IMR-90 (cell line): Measurements from ENCODE around the gene TIE1. TPM values are rescaled to one million over a fixed set of nuclear protein-coding genes. Genes with fewer than 3 reads are reported as not detected.

ENCODE experiments used
- ATAC-seq: fragments of 200-7000 bp; cut with Tn5 transposase; 2 replicates; pipeline ENCODE4 v1.9.1; 2020; ENCODE audit warnings: low read depth, mild to moderate bottlenecking, moderate library complexity
- BruUV-seq: library from RNA; stranded (reverse); fragments of 400-500 nt; replicated peaks from 2 replicates; lab custom pipeline; 2021; lab: Mats Ljungman, UMichigan
- CTCF ChIA-PET: fragments of 300-600 bp; formaldehyde crosslinking; extraction: SDS; loops from one replicate; lab custom pipeline; 2021; ENCODE audit warnings: antibody characterized with exemption; lab: Yijun Ruan, JAX
- POLR2A ChIA-PET: fragments of 300-600 bp; sonication (Branson Sonifier 250); formaldehyde crosslinking; loops from one replicate; lab custom pipeline; 2022; ENCODE audit warnings: antibody characterized with exemption; ENCODE audit not compliant: unreplicated experiment; lab: Charles Lee
- DNase-seq: peaks from one replicate; pipeline ENCODE4 v3.0.0; 2013
- H2AFZ ChIP-seq: replicated peaks from 2 replicates; pipeline ENCODE3; 2013; ENCODE audit warnings: low read length, mild to moderate bottlenecking; ENCODE audit not compliant: poor library complexity
- H2AK5ac ChIP-seq: 2 replicates; pipeline ENCODE4 v1.6.1; 2013; ENCODE audit warnings: low read depth, low read length, inconsistent platforms
- H2AK9ac ChIP-seq: replicated peaks from 2 replicates; pipeline ENCODE3; 2013; ENCODE audit warnings: mild to moderate bottlenecking, low read depth, low read length, moderate library complexity; ENCODE audit not compliant: poor library complexity
- H2BK120ac ChIP-seq: 2 replicates; pipeline ENCODE4 v1.6.1; 2013; ENCODE audit warnings: low read depth, low read length, inconsistent platforms
- H2BK15ac ChIP-seq: 3 replicates; pipeline ENCODE4 v1.6.1; 2013; ENCODE audit warnings: low read depth, low read length, inconsistent platforms
- H2BK20ac ChIP-seq: 2 replicates; pipeline ENCODE4 v1.6.1; 2013; ENCODE audit warnings: low read depth, mild to moderate bottlenecking, inconsistent platforms, low read length, moderate library complexity
- H2BK5ac ChIP-seq: 2 replicates; pipeline ENCODE4 v1.6.1; 2013; ENCODE audit warnings: mild to moderate bottlenecking, low read depth, low read length, inconsistent platforms; ENCODE audit not compliant: poor library complexity, severe bottlenecking
- H3K14ac ChIP-seq: replicated peaks from 2 replicates; pipeline ENCODE4 v1.6.1; 2013; ENCODE audit warnings: low read depth, low read length, inconsistent platforms
- H3K18ac ChIP-seq: 2 replicates; pipeline ENCODE4 v1.6.1; 2013; ENCODE audit warnings: low read depth, low read length, control low read depth
- H3K23ac ChIP-seq: 2 replicates; pipeline ENCODE4 v1.6.1; 2013; ENCODE audit warnings: low read depth, low read length, inconsistent platforms
- H3K27ac ChIP-seq: 2 replicates; pipeline ENCODE4 v1.5.1; 2013; ENCODE audit warnings: mild to moderate bottlenecking, control low read depth, low read length; ENCODE audit not compliant: insufficient read depth
- H3K27me3 ChIP-seq: 2 replicates; pipeline ENCODE4 v1.6.1; 2013; ENCODE audit warnings: low read length; ENCODE audit not compliant: control insufficient read depth, insufficient read depth
- H3K36me3 ChIP-seq: 2 replicates; pipeline ENCODE4 v1.6.1; 2013; ENCODE audit warnings: low read length, mixed read lengths; ENCODE audit not compliant: control insufficient read depth, insufficient read depth
- H3K4ac ChIP-seq: 2 replicates; pipeline ENCODE4 v1.6.1; 2013; ENCODE audit warnings: low read depth, low read length, inconsistent platforms
- H3K4me1 ChIP-seq: 2 replicates; pipeline ENCODE4 v1.6.1; 2013; ENCODE audit warnings: low read length, mixed read lengths; ENCODE audit not compliant: control insufficient read depth, insufficient read depth
- H3K4me2 ChIP-seq: 2 replicates; pipeline ENCODE4 v1.6.1; 2013; ENCODE audit warnings: low read depth, mild to moderate bottlenecking, control low read depth, low read length, moderate library complexity
- H3K4me3 ChIP-seq: 2 replicates; pipeline ENCODE4 v1.5.1; 2013; ENCODE audit warnings: low read depth, mild to moderate bottlenecking, control low read depth, low read length, moderate library complexity; ENCODE audit not compliant: insufficient read depth
- H3K56ac ChIP-seq: 2 replicates; pipeline ENCODE4 v1.6.1; 2013; ENCODE audit warnings: low read length, inconsistent platforms; ENCODE audit not compliant: insufficient read depth; ENCODE audit errors: extremely low read depth
- H3K79me1 ChIP-seq, 2 experiments: 2 replicates each; pipeline ENCODE4 v1.6.1; 2013; ENCODE audit warnings: low read length in 2 of 2, inconsistent platforms in 1 of 2, low read depth in 1 of 2
- H3K9ac ChIP-seq: 2 replicates; pipeline ENCODE4 v1.6.1; 2013; ENCODE audit warnings: low read depth, low read length, control low read depth
- H3K9me1 ChIP-seq: 2 replicates; pipeline ENCODE4 v1.6.1; 2013; ENCODE audit warnings: low read length, inconsistent platforms; ENCODE audit not compliant: insufficient read depth
- H3K9me3 ChIP-seq: 2 replicates; pipeline ENCODE4 v1.6.1; 2013; ENCODE audit warnings: low read length; ENCODE audit not compliant: control insufficient read depth, insufficient read depth
- H4K20me1 ChIP-seq: 2 replicates; pipeline ENCODE4 v1.6.1; 2013; ENCODE audit warnings: low read length, inconsistent platforms; ENCODE audit not compliant: insufficient read depth
- H4K5ac ChIP-seq: 2 replicates; pipeline ENCODE4 v1.6.1; 2013; ENCODE audit warnings: mild to moderate bottlenecking, low read depth, low read length, control low read depth
- H4K8ac ChIP-seq, 2 experiments: 2 replicates each; pipeline ENCODE4 v1.6.1; 2013; ENCODE audit warnings: low read depth in 2 of 2, low read length in 2 of 2, control low read depth in 1 of 2, inconsistent platforms in 1 of 2
- H4K91ac ChIP-seq: 2 replicates; pipeline ENCODE4 v1.6.1; 2013; ENCODE audit warnings: low read depth, low read length, inconsistent platforms; ENCODE audit not compliant: insufficient read depth
- BHLHE40 ChIP-seq: fragments of 150-350 bp; IDR thresholded peaks from 2 replicates; pipeline ENCODE4 v1.6.1; 2016; ENCODE audit warnings: mild to moderate bottlenecking, low read depth, low read length
- CEBPB ChIP-seq: IDR thresholded peaks from 2 replicates; pipeline ENCODE4 v1.6.1; 2012; ENCODE audit warnings: low read depth, low read length, improper control_type of control experiment
- MAFK ChIP-seq: IDR thresholded peaks from 2 replicates; pipeline ENCODE4 v1.6.1; 2012; ENCODE audit warnings: low read depth, low read length, improper control_type of control experiment
- MAZ ChIP-seq: IDR thresholded peaks from 2 replicates; pipeline ENCODE4 v1.6.1; 2012; ENCODE audit warnings: low read depth, mild to moderate bottlenecking, low read length, improper control_type of control experiment, moderate library complexity, borderline replicate concordance
- MXI1 ChIP-seq: IDR thresholded peaks from 2 replicates; pipeline ENCODE4 v1.6.1; 2012; ENCODE audit warnings: low read depth, mild to moderate bottlenecking, low read length, moderate library complexity, borderline replicate concordance
- NFE2L2 ChIP-seq: fragments of 150-350 bp; IDR thresholded peaks from 2 replicates; pipeline ENCODE4 v1.6.1; 2016; ENCODE audit warnings: low read depth, mild to moderate bottlenecking, low read length
- POLR2A ChIP-seq: IDR thresholded peaks from 2 replicates; pipeline ENCODE4 v1.6.1; 2012; ENCODE audit warnings: mild to moderate bottlenecking, low read depth, low read length
- SMC3 ChIP-seq: fragments of 150-350 bp; IDR thresholded peaks from 2 replicates; pipeline ENCODE4 v1.6.1; 2016; ENCODE audit warnings: low read depth, mild to moderate bottlenecking, antibody characterized with exemption, low read length, moderate library complexity
- WGBS, 2 experiments: methylation state at CpG; one replicate each; pipeline versions ENCODE4 v1.1.5 to v1.1.7; 2013; ENCODE audit warnings: missing lambda C conversion rate in 2 of 2; ENCODE audit not compliant: insufficient read length in 1 of 2; ENCODE audit errors: extremely low coverage in 2 of 2; 5-methylcytosine and 5-hydroxymethylcytosine counted together
- dilution Hi-C: fragments of 300-500 bp; cut with HindIII; formaldehyde crosslinking; loops from one replicate; pipeline ENCODE4 v1.14.3; 2018; ENCODE audit warnings: low sequenced_read_pairs; ENCODE audit not compliant: unreplicated experiment
- in situ Hi-C: fragments of 300-500 bp; cut with MboI; formaldehyde crosslinking; loops from 3 replicates; pipeline ENCODE4 v1.14.3; 2019; ENCODE audit warnings: low sequenced_read_pairs, inconsistent platforms, mixed read lengths
- intact Hi-C: fragments of 100-400 bp; cut with micrococcal nuclease; formaldehyde crosslinking; loops from 2 replicates; pipeline ENCODE4 v1.10.0; 2022
- polyA plus RNA-seq, 3 experiments: library from polyadenylated mRNA; depleted of rRNA; stranded (reverse); fragments of >200 nt; gene quantifications; 2 replicates each; pipeline ENCODE4 v1.2.3, GENCODE V29; 2012; ENCODE audit warnings: low replicate concordance in 1 of 3
- total RNA-seq: library from RNA; depleted of rRNA; stranded (reverse); fragments of >200 nt; gene quantifications from 2 replicates; pipeline ENCODE4 v1.2.3, GENCODE V29; 2012
- TF ChIP-seq, protein P1 (sequence below): conservative IDR thresholded peaks from 2 replicates; pipeline ENCODE4 v1.5.1; 2012; ENCODE audit warnings: mild to moderate bottlenecking, low read depth, low read length, improper control_type of control experiment
- TF ChIP-seq, protein P2 (sequence below): fragments of 150-350 bp; IDR thresholded peaks from 2 replicates; pipeline ENCODE4 v1.6.1; 2017; ENCODE audit warnings: mild to moderate bottlenecking, antibody characterized with exemption, low read length, low read depth

Gene TIE1
- total and polyA plus RNA-seq, 2 of the 4 experiments (the other 2 are of a cell fraction): 2.3 to 7.5 TPM

DNA sequence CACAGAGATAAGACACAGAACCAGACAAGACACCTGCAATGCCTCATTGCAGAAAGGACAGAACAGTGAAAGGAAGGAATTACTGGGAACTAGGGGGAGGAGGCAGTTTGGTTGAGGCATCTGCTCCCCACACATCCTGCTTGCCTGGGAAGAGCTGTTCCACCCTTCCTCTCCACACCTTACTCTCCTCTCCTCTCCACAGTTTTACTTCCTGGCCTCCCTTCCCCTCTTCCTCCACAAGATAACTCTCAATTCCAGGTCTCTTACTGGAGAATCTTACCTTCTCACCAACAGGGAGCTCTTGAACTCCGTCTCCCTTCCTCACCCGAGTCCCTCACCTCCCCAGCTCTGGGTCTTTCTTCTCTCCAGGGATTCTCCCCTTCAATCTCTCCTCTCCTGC, 64.9 kb downstream of the TIE1 start:
- TF ChIP-seq SMC3 (no peak), CEBPB (no peak), BHLHE40 (no peak), MAFK (no peak), NFE2L2 (no peak), POLR2A (no peak), MXI1 (no peak), MAZ (no peak)
- TF ChIP-seq, protein P1, sequence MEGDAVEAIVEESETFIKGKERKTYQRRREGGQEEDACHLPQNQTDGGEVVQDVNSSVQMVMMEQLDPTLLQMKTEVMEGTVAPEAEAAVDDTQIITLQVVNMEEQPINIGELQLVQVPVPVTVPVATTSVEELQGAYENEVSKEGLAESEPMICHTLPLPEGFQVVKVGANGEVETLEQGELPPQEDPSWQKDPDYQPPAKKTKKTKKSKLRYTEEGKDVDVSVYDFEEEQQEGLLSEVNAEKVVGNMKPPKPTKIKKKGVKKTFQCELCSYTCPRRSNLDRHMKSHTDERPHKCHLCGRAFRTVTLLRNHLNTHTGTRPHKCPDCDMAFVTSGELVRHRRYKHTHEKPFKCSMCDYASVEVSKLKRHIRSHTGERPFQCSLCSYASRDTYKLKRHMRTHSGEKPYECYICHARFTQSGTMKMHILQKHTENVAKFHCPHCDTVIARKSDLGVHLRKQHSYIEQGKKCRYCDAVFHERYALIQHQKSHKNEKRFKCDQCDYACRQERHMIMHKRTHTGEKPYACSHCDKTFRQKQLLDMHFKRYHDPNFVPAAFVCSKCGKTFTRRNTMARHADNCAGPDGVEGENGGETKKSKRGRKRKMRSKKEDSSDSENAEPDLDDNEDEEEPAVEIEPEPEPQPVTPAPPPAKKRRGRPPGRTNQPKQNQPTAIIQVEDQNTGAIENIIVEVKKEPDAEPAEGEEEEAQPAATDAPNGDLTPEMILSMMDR: no peak
- TF ChIP-seq, protein P2, sequence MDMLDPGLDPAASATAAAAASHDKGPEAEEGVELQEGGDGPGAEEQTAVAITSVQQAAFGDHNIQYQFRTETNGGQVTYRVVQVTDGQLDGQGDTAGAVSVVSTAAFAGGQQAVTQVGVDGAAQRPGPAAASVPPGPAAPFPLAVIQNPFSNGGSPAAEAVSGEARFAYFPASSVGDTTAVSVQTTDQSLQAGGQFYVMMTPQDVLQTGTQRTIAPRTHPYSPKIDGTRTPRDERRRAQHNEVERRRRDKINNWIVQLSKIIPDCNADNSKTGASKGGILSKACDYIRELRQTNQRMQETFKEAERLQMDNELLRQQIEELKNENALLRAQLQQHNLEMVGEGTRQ: no peak
- no peak for ATAC-seq
- H3K4me3 ChIP-seq: no peak overlapping the region
- H3K4ac ChIP-seq: peak overlapping the region; percentile 99; the same call in 1 of the 2 replicates
- no peak overlapping the region for H3K56ac ChIP-seq
- peaks cover 44% of the 10 kb centered on the region for H3K36me3 ChIP-seq
- H3K9me3 ChIP-seq: no peaks in the 10 kb centered on the region
- no peak overlapping the region; the same call in 1 of the 2 replicates for H3K27ac ChIP-seq
- H3K79me1 ChIP-seq: peaks cover 23 to 76% of the 10 kb centered on the region in 2 experiments
- no peak overlapping the region for H4K5ac ChIP-seq
- H3K9me1 ChIP-seq: peaks cover 19% of the 10 kb centered on the region; the same call in 1 of the 2 replicates
- peak overlapping the region; percentile 100 for H2AK9ac ChIP-seq
- no peaks in the 10 kb centered on the region for H3K27me3 ChIP-seq
- H2AK5ac ChIP-seq: 0 out of 2 replicates have a peak overlapping the region, but pooled peaks have one; percentile 99
- no peak overlapping the region for H2BK20ac ChIP-seq
- H3K23ac ChIP-seq: peak overlapping the region; percentile 70
- in situ Hi-C loops (no loop called here), intact Hi-C loops (no loop called here), dilution Hi-C loops (no loop called here)
- peaks cover 30% of the 10 kb centered on the region for H4K20me1 ChIP-seq
- WGBS, 2 experiments: 79% methylated on average over 2 of the region's 2 CpGs; no CpG with 5 or more reads in 1 of the 2 experiments
- no TSS peak for BruUV-seq
- no peak overlapping the region for H3K4me2 ChIP-seq
- no peak overlapping the region; a peak in 1 of 4 replicates for H4K8ac ChIP-seq
- POLR2A ChIA-PET: interaction anchor here (0.6 kb wide), 1 partner anchor 113 kb away, joined by 4 read pairs; no protein-coding TSS in a partner anchor
- CTCF ChIA-PET: no interaction called here
- no peak overlapping the region for H3K9ac ChIP-seq
- peaks cover 13% of the 10 kb centered on the region for H3K4me1 ChIP-seq
- peak overlapping the region; percentile 11; the same call in 1 of the 2 replicates for H2BK120ac ChIP-seq
- peak overlapping the region; percentile 33 for H2AFZ ChIP-seq
- H3K18ac ChIP-seq: no peak overlapping the region
- no peak overlapping the region for H2BK15ac ChIP-seq
- no peak for DNase-seq
- no peak overlapping the region for H2BK5ac ChIP-seq
- peak overlapping the region; percentile 28; the same call in 1 of the 2 replicates for H3K14ac ChIP-seq
- H4K91ac ChIP-seq: no peak overlapping the region; the same call in 1 of the 2 replicates
